K562 (cell line): ENCODE data around the gene PARD6B. TPM values are rescaled to one million over a fixed set of nuclear protein-coding genes. Genes with fewer than 3 reads are reported as not detected.

ENCODE experiments used
- CCNT2 ChIP-seq: IDR thresholded peaks from 2 replicates; pipeline ENCODE4 v1.6.1; 2011; ENCODE audit warnings: borderline replicate concordance, low read depth, mild to moderate bottlenecking, moderate library complexity, mixed read lengths, low read length; ENCODE audit not compliant: insufficient read length; ENCODE audit errors: extremely low read depth
- HEY1 ChIP-seq: fragments of 250-450 bp; sonication (Bioruptor Pico); IDR thresholded peaks from 2 replicates; pipeline ENCODE4 v1.5.0; 2020; ENCODE audit warnings: mild to moderate bottlenecking, moderate library complexity, borderline replicate concordance
- HMGN3 ChIP-seq: IDR thresholded peaks from 2 replicates; pipeline ENCODE4 v1.6.1; 2011; ENCODE audit warnings: borderline replicate concordance, low read depth, mild to moderate bottlenecking, mixed read lengths, low read length; ENCODE audit not compliant: insufficient read length; ENCODE audit errors: extremely low read depth
- MTA2 ChIP-seq: fragments of 450-650 bp; IDR thresholded peaks from 2 replicates; pipeline ENCODE4 v1.6.1; 2016; ENCODE audit warnings: low read depth
- NFATC3 ChIP-seq: fragments of 450-650 bp; IDR thresholded peaks from 2 replicates; pipeline ENCODE4 v1.6.1; 2017; ENCODE audit warnings: mild to moderate bottlenecking
- RCOR1 ChIP-seq, 2 experiments: IDR thresholded peaks; 2 replicates each; pipeline ENCODE4 v1.6.1; 2012; ENCODE audit warnings: low read depth in 2 of 2, low read length in 2 of 2, borderline replicate concordance in 1 of 2, improper control_type of control experiment in 1 of 2
- RERE ChIP-seq: sonication (generic); formaldehyde crosslinking; IDR thresholded peaks from 2 replicates; pipeline ENCODE4 v1.8.0; 2023; ENCODE audit warnings: missing genetic modification reagents, mild to moderate bottlenecking, borderline replicate concordance
- SIN3A ChIP-seq, 2 experiments: fragments of 150-350 bp in 1 of 2; IDR thresholded peaks; 2 replicates each; pipeline ENCODE4 v1.6.1; 2011 to 2016; ENCODE audit warnings: borderline replicate concordance in 2 of 2, low read depth in 2 of 2, low read length in 2 of 2, mild to moderate bottlenecking in 2 of 2, moderate library complexity in 2 of 2; ENCODE audit not compliant: control insufficient read depth in 1 of 2
- SP1 ChIP-seq: sonication (generic); formaldehyde crosslinking; IDR thresholded peaks from 2 replicates; pipeline ENCODE4 v1.8.1; 2022; ENCODE audit warnings: mild to moderate bottlenecking, missing genetic modification reagents
- ZBTB26 ChIP-seq: fragments of 450-650 bp; formaldehyde crosslinking; IDR thresholded peaks from 2 replicates; pipeline ENCODE4 v1.4.0; 2022; ENCODE audit warnings: missing genetic modification characterization
- ZNF644 ChIP-seq: fragments of 200-800 bp; sonication (Bioruptor generic); IDR thresholded peaks from 2 replicates; pipeline ENCODE4 v1.6.1; 2016; ENCODE audit warnings: low read depth, missing genetic modification characterization, missing compliant biosample characterization
- ZNF695 ChIP-seq: fragments of 450-650 bp; formaldehyde crosslinking; IDR thresholded peaks from 2 replicates; pipeline ENCODE4 v1.4.0; 2020; ENCODE audit warnings: mild to moderate bottlenecking, moderate library complexity
- polyA plus RNA-seq, 8 experiments: library from polyadenylated mRNA; depleted of rRNA in 4 of 8; stranded (reverse) in 5 of 8; unstranded in 3 of 8; fragments of >200 nt; fragmentation: Nextera tagmentation in 2 of 8; fragmentation: Illumina TruSeq in 1 of 8; extraction: Ambion mirVana in 2 of 8; extraction: Trizol in 1 of 8; gene quantifications; 2 replicates each; pipeline versions ENCODE4 v1.2.1 to v1.2.3, GENCODE V29; 2011 to 2014; ENCODE audit warnings: inconsistent platforms in 1 of 8, missing spikeins in 1 of 8
- total RNA-seq, 7 experiments: library from RNA; depleted of rRNA in 6 of 7; stranded (reverse); fragments of >200 nt in 6 of 7; fragmentation: Illumina TruSeq in 2 of 7; extraction: Trizol in 2 of 7; gene quantifications; 2 replicates each; pipeline versions ENCODE4 v1.2.1 to v1.2.3, GENCODE V29; 2011 to 2021; ENCODE audit warnings: low replicate concordance in 1 of 7
- TF ChIP-seq, protein P1 (sequence below): fragments of 450-650 bp; formaldehyde crosslinking; IDR thresholded peaks from 2 replicates; pipeline ENCODE4 v1.4.0; 2020; ENCODE audit warnings: mild to moderate bottlenecking, moderate library complexity
- TF ChIP-seq, protein P2 (sequence below): fragments of 450-650 bp; IDR thresholded peaks from 2 replicates; pipeline ENCODE4 v1.6.1; 2016; ENCODE audit warnings: mild to moderate bottlenecking

The PARD6B gene
- total and polyA plus RNA-seq, 9 of the 15 experiments (the other 6 are each of a cell fraction or from before 2014, with no cell fraction given), result 1.7 to 12.3 (median 5.5) TPM

- TF ChIP-seq, protein P1, sequence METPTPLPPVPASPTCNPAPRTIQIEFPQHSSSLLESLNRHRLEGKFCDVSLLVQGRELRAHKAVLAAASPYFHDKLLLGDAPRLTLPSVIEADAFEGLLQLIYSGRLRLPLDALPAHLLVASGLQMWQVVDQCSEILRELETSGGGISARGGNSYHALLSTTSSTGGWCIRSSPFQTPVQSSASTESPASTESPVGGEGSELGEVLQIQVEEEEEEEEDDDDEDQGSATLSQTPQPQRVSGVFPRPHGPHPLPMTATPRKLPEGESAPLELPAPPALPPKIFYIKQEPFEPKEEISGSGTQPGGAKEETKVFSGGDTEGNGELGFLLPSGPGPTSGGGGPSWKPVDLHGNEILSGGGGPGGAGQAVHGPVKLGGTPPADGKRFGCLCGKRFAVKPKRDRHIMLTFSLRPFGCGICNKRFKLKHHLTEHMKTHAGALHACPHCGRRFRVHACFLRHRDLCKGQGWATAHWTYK (CRISPR knock-in tag), result no peak
- TF ChIP-seq NFATC3 (no peak), ZBTB26 (CRISPR knock-in tag) (no peak), HMGN3 (no peak), MTA2 (peak; percentile 32; the same call in 1 of the 2 replicates), SIN3A (IDR thresholded peaks at IDR 0.05; ENCODE audit: borderline replicate concordance in 2 of 2, control insufficient read depth in 1 of 2, low read depth in 2 of 2, low read length in 2 of 2) (no peak), RERE (CRISPR knock-in tag) (no peak), ZNF695 (CRISPR knock-in tag) (no peak), RCOR1 (IDR thresholded peaks at IDR 0.05; ENCODE audit: borderline replicate concordance in 1 of 2, low read depth in 2 of 2, low read length in 2 of 2) (peak in 1 of 2 experiments; percentile 73; a peak in 1 of 4 replicates), HEY1 (CRISPR knock-in tag) (no peak), SP1 (CRISPR knock-in tag) (no peak), ZNF644 (tag) (no peak), CCNT2 (no peak)
- TF ChIP-seq, protein P2, sequence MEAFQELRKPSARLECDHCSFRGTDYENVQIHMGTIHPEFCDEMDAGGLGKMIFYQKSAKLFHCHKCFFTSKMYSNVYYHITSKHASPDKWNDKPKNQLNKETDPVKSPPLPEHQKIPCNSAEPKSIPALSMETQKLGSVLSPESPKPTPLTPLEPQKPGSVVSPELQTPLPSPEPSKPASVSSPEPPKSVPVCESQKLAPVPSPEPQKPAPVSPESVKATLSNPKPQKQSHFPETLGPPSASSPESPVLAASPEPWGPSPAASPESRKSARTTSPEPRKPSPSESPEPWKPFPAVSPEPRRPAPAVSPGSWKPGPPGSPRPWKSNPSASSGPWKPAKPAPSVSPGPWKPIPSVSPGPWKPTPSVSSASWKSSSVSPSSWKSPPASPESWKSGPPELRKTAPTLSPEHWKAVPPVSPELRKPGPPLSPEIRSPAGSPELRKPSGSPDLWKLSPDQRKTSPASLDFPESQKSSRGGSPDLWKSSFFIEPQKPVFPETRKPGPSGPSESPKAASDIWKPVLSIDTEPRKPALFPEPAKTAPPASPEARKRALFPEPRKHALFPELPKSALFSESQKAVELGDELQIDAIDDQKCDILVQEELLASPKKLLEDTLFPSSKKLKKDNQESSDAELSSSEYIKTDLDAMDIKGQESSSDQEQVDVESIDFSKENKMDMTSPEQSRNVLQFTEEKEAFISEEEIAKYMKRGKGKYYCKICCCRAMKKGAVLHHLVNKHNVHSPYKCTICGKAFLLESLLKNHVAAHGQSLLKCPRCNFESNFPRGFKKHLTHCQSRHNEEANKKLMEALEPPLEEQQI, result no peak
Observed at GRCh38 chr20:50724851-50725723, 6.3 kb upstream of the PARD6B start (continued).
